Measurements from ENCODE around the gene ERCC6.

ERCC6 gene

DNA sequence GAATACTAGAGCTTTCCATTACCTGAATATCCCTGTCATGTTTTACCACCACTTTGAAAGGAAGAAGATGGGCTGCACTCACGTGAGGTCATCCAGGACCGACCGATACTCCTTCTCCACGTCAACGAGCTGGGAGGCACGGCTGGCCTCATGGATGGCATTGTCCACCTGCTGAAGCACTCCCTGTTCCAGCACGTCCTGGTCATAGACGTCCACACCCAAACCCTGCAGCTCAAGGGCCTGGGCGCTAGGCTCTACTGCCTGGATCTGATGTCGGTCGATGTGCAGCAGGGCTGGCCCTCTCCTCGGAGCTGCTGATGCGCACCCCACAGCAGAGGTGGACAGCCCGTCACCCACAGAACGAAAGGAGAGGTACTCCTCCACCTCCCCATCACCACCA lies 6.5 kb downstream of the ERCC6 start:
- Histone ChIP-seq H3K27ac (ENCODE audit: low read length) (no peak overlapping the region), H3K36me3 (replicated peaks; ENCODE audit: low read depth, low read length) (peaks cover 35% of the 10 kb centered on the region), H3K27me3 (ENCODE audit: low read depth, low read length) (no peaks in the 10 kb centered on the region), H3K79me2 (ENCODE audit: low read length) (peaks cover 40% of the 10 kb centered on the region), H3K9me3 (ENCODE audit: insufficient read depth, low read length) (no peaks in the 10 kb centered on the region), H2AFZ (ENCODE audit: low read depth, low read length) (no peak overlapping the region), H4K20me1 (ENCODE audit: insufficient read depth, low read length) (no peaks in the 10 kb centered on the region), H3K4me2 (ENCODE audit: low read length) (no peak overlapping the region), H3K9ac (ENCODE audit: low read length) (no peak overlapping the region), H3K4me1 (ENCODE audit: low read length) (peaks cover 36% of the 10 kb centered on the region), H3K4me3 (ENCODE audit: low read length) (no peak overlapping the region)
- no peak for TF ChIP-seq EZH2phosphoT487 (IDR thresholded peaks at IDR 0.05; ENCODE audit: low read depth)
- TF ChIP-seq, protein P1, sequence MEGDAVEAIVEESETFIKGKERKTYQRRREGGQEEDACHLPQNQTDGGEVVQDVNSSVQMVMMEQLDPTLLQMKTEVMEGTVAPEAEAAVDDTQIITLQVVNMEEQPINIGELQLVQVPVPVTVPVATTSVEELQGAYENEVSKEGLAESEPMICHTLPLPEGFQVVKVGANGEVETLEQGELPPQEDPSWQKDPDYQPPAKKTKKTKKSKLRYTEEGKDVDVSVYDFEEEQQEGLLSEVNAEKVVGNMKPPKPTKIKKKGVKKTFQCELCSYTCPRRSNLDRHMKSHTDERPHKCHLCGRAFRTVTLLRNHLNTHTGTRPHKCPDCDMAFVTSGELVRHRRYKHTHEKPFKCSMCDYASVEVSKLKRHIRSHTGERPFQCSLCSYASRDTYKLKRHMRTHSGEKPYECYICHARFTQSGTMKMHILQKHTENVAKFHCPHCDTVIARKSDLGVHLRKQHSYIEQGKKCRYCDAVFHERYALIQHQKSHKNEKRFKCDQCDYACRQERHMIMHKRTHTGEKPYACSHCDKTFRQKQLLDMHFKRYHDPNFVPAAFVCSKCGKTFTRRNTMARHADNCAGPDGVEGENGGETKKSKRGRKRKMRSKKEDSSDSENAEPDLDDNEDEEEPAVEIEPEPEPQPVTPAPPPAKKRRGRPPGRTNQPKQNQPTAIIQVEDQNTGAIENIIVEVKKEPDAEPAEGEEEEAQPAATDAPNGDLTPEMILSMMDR (IDR thresholded peaks at IDR 0.05; ENCODE audit: low read depth, low read length): no peak

DNA sequence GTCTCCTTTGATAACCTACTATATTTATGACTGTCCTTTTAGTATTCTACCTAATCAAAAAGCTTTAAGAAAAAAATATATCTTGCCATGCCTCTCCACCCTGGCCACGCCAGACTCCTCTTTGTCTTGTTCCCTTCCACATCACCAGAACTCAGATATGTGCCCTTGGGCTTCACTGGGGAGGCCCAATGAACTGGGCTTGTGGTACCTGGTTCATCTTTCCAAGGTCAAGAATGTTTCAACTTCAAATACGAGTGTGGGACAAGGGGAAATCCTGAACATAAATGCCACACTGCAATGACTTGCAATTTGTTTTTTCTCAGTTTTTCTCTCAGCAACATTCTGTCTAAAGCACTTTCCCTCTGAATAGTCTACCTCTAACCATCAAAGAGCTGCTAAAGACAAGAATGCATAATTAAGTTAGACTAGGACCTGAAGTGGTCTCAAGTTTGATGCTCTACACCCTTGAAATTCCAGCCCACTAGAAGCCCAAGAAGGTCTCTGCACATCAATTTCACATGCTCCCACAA lies 9.9 kb downstream of the ERCC6 start:
- no peak for TF ChIP-seq EZH2phosphoT487 (IDR thresholded peaks at IDR 0.05; ENCODE audit: low read depth)
- TF ChIP-seq, protein P1 (IDR thresholded peaks at IDR 0.05; ENCODE audit: low read depth, low read length): no peak
- Histone ChIP-seq H3K79me2 (ENCODE audit: low read length) (peaks cover 20% of the 10 kb centered on the region), H3K36me3 (replicated peaks; ENCODE audit: low read depth, low read length) (peaks cover 52% of the 10 kb centered on the region)

DNA sequence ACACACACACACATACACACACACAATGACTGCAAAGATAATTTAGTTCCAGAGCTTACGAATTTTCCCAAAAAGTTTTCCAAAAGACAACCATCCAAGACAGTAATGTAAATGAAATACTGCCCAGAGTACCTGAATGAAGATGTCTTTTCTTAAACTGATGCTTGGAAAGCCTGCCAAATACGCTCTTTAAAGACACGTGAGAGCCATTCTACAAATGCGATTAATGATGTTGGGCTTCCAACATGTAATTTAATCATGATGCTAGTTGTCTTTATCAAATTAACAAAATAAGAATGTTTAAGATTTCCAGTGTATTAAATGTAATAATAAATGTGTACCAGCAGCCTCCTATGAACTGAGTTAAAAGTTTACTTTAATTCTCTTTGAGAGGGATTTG lies 11.1 kb downstream of the ERCC6 start:
- no peak for TF ChIP-seq EZH2phosphoT487 (IDR thresholded peaks at IDR 0.05; ENCODE audit: low read depth)
- TF ChIP-seq, protein P1 (IDR thresholded peaks at IDR 0.05; ENCODE audit: low read depth, low read length): no peak
- Histone ChIP-seq H3K4me1 (ENCODE audit: low read length) (no peaks in the 10 kb centered on the region), H3K4me3 (ENCODE audit: low read length) (no peak overlapping the region), H3K4me2 (ENCODE audit: low read length) (no peak overlapping the region), H3K27me3 (ENCODE audit: low read depth, low read length) (no peaks in the 10 kb centered on the region), H3K9me3 (ENCODE audit: insufficient read depth, low read length) (no peaks in the 10 kb centered on the region), H3K27ac (ENCODE audit: low read length) (no peak overlapping the region), H3K36me3 (replicated peaks; ENCODE audit: low read depth, low read length) (peaks cover 53% of the 10 kb centered on the region), H2AFZ (ENCODE audit: low read depth, low read length) (no peak overlapping the region), H3K9ac (ENCODE audit: low read length) (no peak overlapping the region), H4K20me1 (ENCODE audit: insufficient read depth, low read length) (no peaks in the 10 kb centered on the region), H3K79me2 (ENCODE audit: low read length) (peaks cover 9% of the 10 kb centered on the region)

More for the DNA sequence above, 9.9 kb downstream of the ERCC6 start:
- Histone ChIP-seq H3K9me3 (ENCODE audit: insufficient read depth, low read length) (no peaks in the 10 kb centered on the region), H2AFZ (ENCODE audit: low read depth, low read length) (no peak overlapping the region), H4K20me1 (ENCODE audit: insufficient read depth, low read length) (no peaks in the 10 kb centered on the region), H3K4me1 (ENCODE audit: low read length) (peaks cover 9% of the 10 kb centered on the region), H3K27ac (ENCODE audit: low read length) (no peak overlapping the region), H3K9ac (ENCODE audit: low read length) (no peak overlapping the region), H3K27me3 (ENCODE audit: low read depth, low read length) (no peaks in the 10 kb centered on the region), H3K4me2 (ENCODE audit: low read length) (no peak overlapping the region), H3K4me3 (ENCODE audit: low read length) (no peak overlapping the region)

DNA sequence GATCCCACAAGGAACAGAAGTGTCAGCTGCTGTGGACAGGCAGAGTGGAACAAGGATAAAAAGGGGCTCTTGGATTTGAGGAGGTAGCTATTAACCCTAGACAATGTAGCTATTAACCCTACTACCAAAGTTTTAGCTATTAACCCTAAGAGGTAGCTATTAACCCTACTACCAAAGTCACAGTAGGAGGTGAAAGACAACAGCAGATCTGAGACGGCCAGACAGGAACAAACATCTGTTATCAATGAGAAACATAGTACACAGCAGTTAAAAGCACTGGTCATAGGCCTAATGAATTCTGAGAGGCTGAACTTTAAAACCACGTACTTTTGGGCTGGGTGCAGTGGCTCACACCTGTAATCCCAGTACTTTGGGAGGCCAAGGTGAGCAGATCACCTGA lies 11.9 kb downstream of the ERCC6 start:
- H3K4me2 ChIP-seq (ENCODE audit: low read length): no peak overlapping the region
- no peak overlapping the region for H3K9ac ChIP-seq (ENCODE audit: low read length)
- no peaks in the 10 kb centered on the region for H3K27me3 ChIP-seq (ENCODE audit: low read depth, low read length)
- H3K9me3 ChIP-seq (ENCODE audit: insufficient read depth, low read length): no peaks in the 10 kb centered on the region
- H3K27ac ChIP-seq (ENCODE audit: low read length): no peak overlapping the region
- no peak overlapping the region for H3K4me3 ChIP-seq (ENCODE audit: low read length)
- H3K4me1 ChIP-seq (ENCODE audit: low read length): no peaks in the 10 kb centered on the region
- no peak overlapping the region for H2AFZ ChIP-seq (ENCODE audit: low read depth, low read length)
- peaks cover 47% of the 10 kb centered on the region for H3K36me3 ChIP-seq (replicated peaks; ENCODE audit: low read depth, low read length)
- H4K20me1 ChIP-seq (ENCODE audit: insufficient read depth, low read length): no peaks in the 10 kb centered on the region
- TF ChIP-seq, protein P1 (IDR thresholded peaks at IDR 0.05; ENCODE audit: low read depth, low read length): no peak
- TF ChIP-seq EZH2phosphoT487 (IDR thresholded peaks at IDR 0.05; ENCODE audit: low read depth): no peak
- peaks cover 3% of the 10 kb centered on the region; the same call in 1 of the 2 replicates for H3K79me2 ChIP-seq (ENCODE audit: low read length)

Data from OCI-LY3 (cell line).